ENCODE results near the gene NBPF4.
"Not testable (repeated sequence)": the region's sequence is repeated elsewhere in the genome, so short reads cannot be mapped to it uniquely, and the experiment has no call there.

The NBPF4 gene

GRCh38 chr1:108209456-108210108 lies 34.3 kb downstream of the NBPF4 start:
- no peak for DNase-seq (ENCODE audit: low spot score)

GRCh38 chr1:108208724-108209446 lies 35.0 kb downstream of the NBPF4 start:
- no peak for DNase-seq (ENCODE audit: low spot score)

GRCh38 chr1:108203582-108203981 lies 40.3 kb downstream of the NBPF4 start:
- not testable (repeated sequence) for DNase-seq (ENCODE audit: low spot score)

DNA sequence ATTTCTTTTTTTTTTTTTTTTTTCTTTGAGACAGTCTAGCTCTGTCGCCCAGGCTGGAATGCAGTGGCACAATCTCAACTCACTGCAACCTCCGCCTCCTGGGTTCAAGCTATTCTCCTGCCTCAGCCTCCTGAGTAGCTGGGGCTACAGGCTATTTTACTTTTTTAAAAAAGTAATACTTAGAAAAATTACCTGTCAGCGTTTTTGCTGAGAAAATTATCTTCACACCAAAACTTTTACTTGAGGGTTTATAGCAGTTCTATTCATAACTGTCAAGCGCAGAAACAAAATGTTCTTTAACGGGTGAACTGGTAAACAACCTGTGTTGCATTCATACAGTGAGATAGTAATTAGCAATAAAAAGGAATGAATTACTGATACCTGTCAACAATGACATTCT lies 42.2 kb downstream of the NBPF4 start:
- no peak for DNase-seq (ENCODE audit: low spot score)

- peak; percentile 82 for DNase-seq (ENCODE audit: low spot score)
These were observed 43.2 kb downstream of the NBPF4 start for GRCh38 chr1:108200687-108201051.

DNA sequence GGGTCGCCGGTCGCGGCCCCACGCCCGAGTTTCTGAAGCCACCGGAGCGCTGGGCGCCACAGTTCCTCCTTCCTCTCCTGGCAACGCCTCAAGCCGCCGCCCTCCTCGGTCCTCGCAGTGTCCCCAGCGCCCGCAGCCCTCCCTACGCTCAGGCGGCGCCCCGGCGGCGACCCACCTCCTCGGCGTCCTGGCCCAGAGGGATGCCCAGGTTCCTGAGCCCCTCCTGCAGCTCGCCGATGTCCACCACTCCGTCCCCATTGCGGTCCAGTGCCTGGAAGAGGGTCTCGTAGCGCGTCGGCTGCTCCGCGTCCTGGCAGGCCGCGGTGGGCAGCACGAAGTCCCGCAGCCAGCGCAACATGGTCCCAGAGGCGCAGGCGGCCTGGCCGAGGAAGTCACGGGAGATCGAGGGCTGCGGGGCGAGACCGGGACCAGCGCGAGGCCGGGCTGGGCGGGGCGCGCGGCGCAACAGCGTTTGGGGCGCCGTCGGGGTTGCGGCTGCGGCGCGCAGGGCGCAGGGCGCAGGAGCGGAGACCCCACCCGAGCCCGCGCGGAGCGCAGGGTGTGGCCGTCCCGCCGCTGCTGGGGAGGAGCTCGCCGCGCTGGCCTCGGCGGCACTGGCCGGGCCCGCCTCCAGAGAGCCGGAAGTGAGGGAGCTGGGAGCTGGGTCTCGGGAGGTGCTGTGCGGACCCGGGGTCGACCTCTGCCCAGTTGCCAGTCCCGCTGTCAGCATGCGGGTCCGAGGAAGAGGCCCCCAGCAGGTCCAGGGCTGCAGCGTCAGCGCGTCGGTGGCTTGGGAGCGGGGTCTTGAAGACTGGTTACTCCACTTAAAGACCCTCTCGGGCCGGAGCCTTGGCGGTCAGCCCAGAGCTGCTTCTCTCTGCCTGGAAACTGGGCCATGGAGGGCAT lies 43.8 kb downstream of the NBPF4 start, which contains the start of gene SLC25A24:
TSS of gene SLC25A24 (minus strand) at position 563 of the 906 bp plus-strand sequence. CDS start at position 358, 205 bp downstream.
- DNase-seq (ENCODE audit: low spot score), result peak; percentile 83

DNA sequence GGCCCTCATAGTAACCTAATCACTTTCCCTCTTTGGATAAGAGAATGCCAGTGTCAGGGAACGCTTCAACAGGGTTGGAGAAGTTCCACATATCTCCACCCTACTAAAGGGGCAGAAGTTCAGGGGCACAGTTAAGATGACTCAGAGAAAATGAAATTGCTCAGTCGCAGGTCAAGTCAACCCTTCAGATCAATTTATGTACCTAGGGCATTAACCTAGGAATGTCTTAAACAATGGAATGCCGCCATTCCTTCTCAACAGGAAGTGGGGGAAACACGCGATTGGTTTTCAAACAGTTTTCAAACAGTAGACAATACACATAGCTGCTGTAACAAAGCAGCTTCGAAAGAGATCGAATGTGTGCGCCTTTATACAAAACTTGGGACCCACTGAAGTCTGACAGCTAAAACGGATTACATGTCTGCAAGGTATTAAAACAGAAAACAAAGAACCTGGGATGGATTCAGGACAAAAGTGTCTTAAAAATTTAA lies 44.6 kb downstream of the NBPF4 start:
- DNase-seq (ENCODE audit: low spot score), result peak; percentile 70

GRCh38 chr1:108194051-108194450 lies 49.8 kb downstream of the NBPF4 start:
- DNase-seq (ENCODE audit: low spot score), result no peak

GRCh38 chr1:108193333-108193732 lies 50.5 kb downstream of the NBPF4 start:
- no peak for DNase-seq (ENCODE audit: low spot score)

GRCh38 chr1:108192581-108192980 lies 51.3 kb downstream of the NBPF4 start:
- no peak for DNase-seq (ENCODE audit: low spot score)

GRCh38 chr1:108190686-108191416 lies 53.0 kb downstream of the NBPF4 start:
- DNase-seq (ENCODE audit: low spot score), result no peak

DNA sequence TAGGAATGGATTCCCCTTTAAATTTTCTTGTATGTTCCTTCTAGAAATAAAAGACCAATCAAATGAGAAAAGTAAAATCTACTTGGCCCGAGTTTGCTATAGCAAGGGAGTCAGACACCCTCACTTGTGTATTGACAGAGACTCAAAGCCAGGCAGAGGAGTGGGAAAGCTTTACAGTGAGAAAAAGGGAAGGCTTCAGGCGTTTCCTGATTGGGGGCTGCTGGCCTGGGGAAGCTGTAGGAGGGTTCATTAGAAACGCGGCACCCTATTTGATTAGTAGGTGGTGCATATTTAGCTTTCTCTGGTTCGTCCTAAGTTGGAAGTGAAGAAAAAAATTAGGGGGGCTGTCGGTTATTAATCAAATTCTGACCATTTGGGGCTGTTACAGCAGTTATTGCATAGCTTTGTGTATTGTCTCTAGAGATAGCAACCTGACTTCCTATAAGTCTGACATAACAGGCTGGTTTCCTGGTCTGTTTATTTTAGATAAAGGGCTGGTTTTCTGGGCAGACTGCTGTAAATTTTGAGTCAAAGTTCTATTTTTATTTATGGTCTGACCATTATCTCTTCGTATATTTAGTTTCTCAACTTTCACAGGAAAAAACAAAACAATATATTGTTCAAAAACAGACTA lies 53.8 kb downstream of the NBPF4 start:
- no peak for DNase-seq (ENCODE audit: low spot score)

DNA sequence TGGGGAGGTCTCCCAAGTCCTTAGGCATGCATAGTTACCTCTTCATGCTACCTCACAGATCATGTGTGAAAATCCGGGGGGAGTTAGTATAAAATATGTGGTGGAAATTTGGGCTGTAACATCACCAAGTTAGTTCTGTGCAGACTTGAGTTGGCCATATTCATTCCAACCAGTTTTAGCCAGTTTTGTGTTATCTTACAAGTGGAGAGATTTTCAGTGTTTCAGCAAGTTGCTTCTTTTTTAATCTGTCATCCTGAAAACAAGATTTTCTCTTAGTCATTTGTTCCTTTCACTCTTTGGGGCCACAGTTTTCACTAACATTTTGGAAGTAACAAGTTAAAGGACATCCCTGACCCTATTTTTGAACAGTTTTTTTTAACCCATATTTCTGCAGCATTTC lies 55.1 kb downstream of the NBPF4 start:
- no peak for DNase-seq (ENCODE audit: low spot score)

DNA sequence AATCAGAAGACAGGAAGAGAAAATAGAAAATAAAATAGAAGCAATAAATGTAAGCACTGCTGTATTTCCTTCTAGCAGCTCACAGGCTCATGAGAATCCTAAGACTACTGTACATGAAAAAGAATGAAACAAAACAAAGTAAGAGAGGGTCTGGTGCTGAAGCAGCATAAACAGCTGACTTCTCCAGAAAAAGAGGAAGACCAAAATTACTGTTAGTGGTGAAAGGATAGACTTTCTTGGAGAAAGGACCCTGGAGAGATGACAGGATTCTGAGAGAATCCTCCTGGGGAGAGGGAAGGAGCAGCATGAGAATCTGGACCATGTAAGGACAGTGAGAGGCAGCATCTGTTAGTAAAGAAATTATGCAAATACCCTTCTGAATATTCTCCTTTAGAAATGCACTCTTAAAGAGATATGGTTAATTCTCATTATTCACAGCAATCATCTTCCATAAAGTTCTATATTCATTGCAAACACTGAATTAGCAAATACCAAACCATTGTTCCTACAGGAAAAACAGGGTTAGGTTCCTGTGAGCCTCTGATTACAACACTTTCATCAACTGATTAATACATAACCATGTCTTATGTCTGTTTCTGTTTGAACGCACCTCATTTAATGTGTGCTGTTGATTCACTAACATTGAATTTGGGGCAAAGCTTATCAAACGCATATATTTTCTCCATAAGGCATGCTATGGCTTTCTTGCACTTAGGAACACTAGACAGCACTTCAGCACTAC lies 60.7 kb downstream of the NBPF4 start:
- no peak for DNase-seq (ENCODE audit: low spot score)

DNA sequence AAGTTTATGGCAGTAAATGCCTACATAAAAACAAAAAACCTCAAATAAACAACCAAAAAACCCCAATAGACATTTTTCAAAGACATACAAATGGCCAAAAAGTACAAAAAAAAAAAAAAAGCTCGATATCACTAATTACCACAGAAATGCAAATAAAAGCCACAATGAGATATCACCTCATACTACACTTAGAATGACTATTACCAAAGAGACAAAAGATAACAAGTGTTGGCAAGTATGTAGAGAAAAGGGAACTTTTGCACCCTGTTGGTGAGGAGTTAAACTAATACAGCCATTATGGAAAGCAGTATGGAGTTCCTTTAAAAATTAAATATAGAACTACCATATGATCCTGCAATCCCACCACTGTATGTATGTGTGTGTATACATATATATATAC lies 64.9 kb downstream of the NBPF4 start:
- no peak for DNase-seq (ENCODE audit: low spot score)

Measured in RKO (cell line).